T-helper 17 cell (primary cell): Measurements from ENCODE around the gene C14orf132. TPM values are rescaled to one million over a fixed set of nuclear protein-coding genes. Genes with fewer than 3 reads are reported as not detected.
"Not testable (repeated sequence)": the region's sequence is repeated elsewhere in the genome, so short reads cannot be mapped to it uniquely, and the experiment has no call there.

Experiments used
- ATAC-seq: fragments of 150-1000 bp; cut with Tn5 transposase; 2 replicates; pipeline ENCODE4 v1.10.0; 2021; ENCODE audit warnings: mild to moderate bottlenecking, moderate library complexity
- DNase-seq, 3 donors: peaks; one replicate each; pipeline versions ENCODE4 v3.0.0 to v3.0.0-alpha.2; 2020 to 2021
- H3K9me3 ChIP-seq: one replicate; pipeline ENCODE4 v1.7.0; 2013; ENCODE audit warnings: low read length, mild to moderate bottlenecking; ENCODE audit not compliant: control insufficient read depth, poor library complexity, severe bottlenecking
- H3K27ac Mint-ChIP-seq: one replicate; pipeline ENCODE4 v1.8.0; 2022; ENCODE audit warnings: mild to moderate bottlenecking, moderate library complexity, mixed read lengths
- H3K27me3 Mint-ChIP-seq: one replicate; pipeline ENCODE4 v1.8.0; 2022; ENCODE audit warnings: mixed read lengths
- H3K36me3 Mint-ChIP-seq: one replicate; pipeline ENCODE4 v1.8.0; 2022; ENCODE audit warnings: low read depth, mixed read lengths
- H3K4me1 Mint-ChIP-seq: one replicate; pipeline ENCODE4 v1.8.0; 2022; ENCODE audit warnings: mild to moderate bottlenecking, mixed read lengths
- H3K4me3 Mint-ChIP-seq: one replicate; pipeline ENCODE4 v1.8.0; 2022; ENCODE audit warnings: mild to moderate bottlenecking, moderate library complexity, mixed read lengths
- total RNA-seq, 4 donors: library from RNA in 2 of 4; stranded (reverse) in 2 of 4; gene quantifications; one replicate each; pipeline ENCODE4 v1.2.3 and lab custom pipeline; 2022 to 2026

The C14orf132 gene
- total RNA-seq (1 to 10 TPM; 1.7 to 2.8 TPM), total RNA-seq (lab: John Stamatoyannopoulos, UW) (5.9 to 15.3 reads per million in 2 donors)

GRCh38 chr14:96038920-96039632 lies at the start of gene C14orf132:
Gene C14orf132, plus strand, starts transcription at chr14:96039362. Its CDS starts 139 bp downstream, at chr14:96039501.
- peak within 1 kb of the TSS; percentile 87 for H3K4me3 Mint-ChIP-seq
- H3K36me3 Mint-ChIP-seq: no peaks in the 10 kb centered on the region
- ATAC-seq (peak; percentile 86), DNase-seq (peak; percentile 19 to 23 (median 22))
- H3K27ac Mint-ChIP-seq: peak within 1 kb of the TSS; percentile 8
- H3K27me3 Mint-ChIP-seq: peaks cover 48% of the 10 kb centered on the region
- H3K9me3 ChIP-seq: no peaks in the 10 kb centered on the region
- peaks cover 19% of the 10 kb centered on the region for H3K4me1 Mint-ChIP-seq

- Mint-ChIP-seq H3K27ac (no peak overlapping the region), H3K27me3 (peaks cover 46% of the 10 kb centered on the region), H3K36me3 (peaks cover 4% of the 10 kb centered on the region)
These were observed 45.2 kb upstream of the C14orf132 start for GRCh38 chr14:95993768-95994592.

GRCh38 chr14:95994593-95994928 lies 44.6 kb upstream of the C14orf132 start:
- Mint-ChIP-seq H3K27ac (no peak overlapping the region), H3K27me3 (peaks cover 47% of the 10 kb centered on the region), H3K4me3 (no peak overlapping the region), H3K36me3 (peaks cover 4% of the 10 kb centered on the region), H3K4me1 (peaks cover 2% of the 10 kb centered on the region)
- H3K9me3 ChIP-seq: no peaks in the 10 kb centered on the region
- DNase-seq (no peak), ATAC-seq (no peak)

More at GRCh38 chr14:95993768-95994592, 45.2 kb upstream of the C14orf132 start:
- H3K4me3 Mint-ChIP-seq: no peak overlapping the region
- DNase-seq: no peak
- peaks cover 2% of the 10 kb centered on the region for H3K4me1 Mint-ChIP-seq
- no peak for ATAC-seq
- no peaks in the 10 kb centered on the region for H3K9me3 ChIP-seq

- ATAC-seq (no peak), DNase-seq (no peak)
- Mint-ChIP-seq H3K4me3 (no peak overlapping the region), H3K36me3 (peaks cover 4% of the 10 kb centered on the region), H3K4me1 (peaks cover 2% of the 10 kb centered on the region), H3K27ac (no peak overlapping the region), H3K27me3 (peaks cover 68% of the 10 kb centered on the region)
- H3K9me3 ChIP-seq: no peaks in the 10 kb centered on the region
These were observed 40.5 kb upstream of the C14orf132 start for GRCh38 chr14:95998656-95999055.

GRCh38 chr14:96001866-96002497 lies 37.2 kb upstream of the C14orf132 start:
- DNase-seq: no peak
- ATAC-seq: no peak
- Mint-ChIP-seq H3K4me1 (peaks cover 2% of the 10 kb centered on the region), H3K27ac (no peak overlapping the region), H3K27me3 (peaks cover 53% of the 10 kb centered on the region), H3K4me3 (no peak overlapping the region), H3K36me3 (peaks cover 4% of the 10 kb centered on the region)
- no peaks in the 10 kb centered on the region for H3K9me3 ChIP-seq

- Mint-ChIP-seq H3K4me1 (peaks cover 2% of the 10 kb centered on the region), H3K4me3 (no peak overlapping the region), H3K27me3 (peaks cover 48% of the 10 kb centered on the region), H3K36me3 (peaks cover 4% of the 10 kb centered on the region), H3K27ac (no peak overlapping the region)
- no peak for DNase-seq
- no peaks in the 10 kb centered on the region for H3K9me3 ChIP-seq
- ATAC-seq: no peak
These were observed 36.7 kb upstream of the C14orf132 start for GRCh38 chr14:96002498-96002884.

GRCh38 chr14:96011131-96011530 lies 28.0 kb upstream of the C14orf132 start:
- ATAC-seq: no peak
- peaks cover 4% of the 10 kb centered on the region for H3K9me3 ChIP-seq
- H3K27me3 Mint-ChIP-seq: peaks cover 1% of the 10 kb centered on the region
- H3K4me3 Mint-ChIP-seq: no peak overlapping the region
- no peaks in the 10 kb centered on the region for H3K4me1 Mint-ChIP-seq
- no peak for DNase-seq
- no peak overlapping the region for H3K27ac Mint-ChIP-seq
- H3K36me3 Mint-ChIP-seq: no peaks in the 10 kb centered on the region

- H3K9me3 ChIP-seq: peaks cover 4% of the 10 kb centered on the region
- peaks cover 6% of the 10 kb centered on the region for H3K27me3 Mint-ChIP-seq
- ATAC-seq: no peak
- no peaks in the 10 kb centered on the region for H3K4me1 Mint-ChIP-seq
- no peaks in the 10 kb centered on the region for H3K36me3 Mint-ChIP-seq
- no peak for DNase-seq
- H3K4me3 Mint-ChIP-seq: no peak overlapping the region
- no peak overlapping the region for H3K27ac Mint-ChIP-seq
These were observed 27.6 kb upstream of the C14orf132 start for GRCh38 chr14:96011607-96012006.

GRCh38 chr14:96012757-96013156 lies 26.4 kb upstream of the C14orf132 start:
- not testable (repeated sequence) for H3K27ac Mint-ChIP-seq, H3K9me3 ChIP-seq, DNase-seq, ATAC-seq, H3K4me3 Mint-ChIP-seq, H3K4me1 Mint-ChIP-seq, H3K36me3 Mint-ChIP-seq
- peaks cover 18% of the 10 kb centered on the region for H3K27me3 Mint-ChIP-seq

GRCh38 chr14:96014176-96014575 lies 25.0 kb upstream of the C14orf132 start:
- Mint-ChIP-seq H3K27ac (no peak overlapping the region), H3K4me3 (no peak overlapping the region), H3K27me3 (peaks cover 28% of the 10 kb centered on the region), H3K36me3 (no peaks in the 10 kb centered on the region), H3K4me1 (no peaks in the 10 kb centered on the region)
- ATAC-seq (no peak), DNase-seq (no peak)
- peaks cover 4% of the 10 kb centered on the region for H3K9me3 ChIP-seq

GRCh38 chr14:96016501-96017160 lies 22.5 kb upstream of the C14orf132 start:
- no peak for ATAC-seq
- no peaks in the 10 kb centered on the region for H3K9me3 ChIP-seq
- no peak for DNase-seq
- H3K4me3 Mint-ChIP-seq: no peak overlapping the region
- H3K27me3 Mint-ChIP-seq: peaks cover 41% of the 10 kb centered on the region
- H3K27ac Mint-ChIP-seq: no peak overlapping the region
- no peaks in the 10 kb centered on the region for H3K4me1 Mint-ChIP-seq
- peaks cover 2% of the 10 kb centered on the region for H3K36me3 Mint-ChIP-seq

GRCh38 chr14:96017882-96018281 lies 21.3 kb upstream of the C14orf132 start:
- H3K27me3 Mint-ChIP-seq: peaks cover 41% of the 10 kb centered on the region
- H3K36me3 Mint-ChIP-seq: peaks cover 2% of the 10 kb centered on the region
- H3K9me3 ChIP-seq: no peaks in the 10 kb centered on the region
- ATAC-seq: no peak
- H3K4me3 Mint-ChIP-seq: no peak overlapping the region
- H3K4me1 Mint-ChIP-seq: no peaks in the 10 kb centered on the region
- DNase-seq: no peak
- H3K27ac Mint-ChIP-seq: no peak overlapping the region
